GM19455 (cell line): ENCODE data around the gene PYCR2.
"Not testable (repeated sequence)": the region's sequence is repeated elsewhere in the genome, so short reads cannot be mapped to it uniquely, and the experiment has no call there.

ENCODE experiments used
- ATAC-seq: cut with Tn5 transposase; IDR thresholded peaks from one replicate; pipeline ENCODE4 v1.9.1; 2021; ENCODE audit not compliant: unreplicated experiment

PYCR2 gene

DNA sequence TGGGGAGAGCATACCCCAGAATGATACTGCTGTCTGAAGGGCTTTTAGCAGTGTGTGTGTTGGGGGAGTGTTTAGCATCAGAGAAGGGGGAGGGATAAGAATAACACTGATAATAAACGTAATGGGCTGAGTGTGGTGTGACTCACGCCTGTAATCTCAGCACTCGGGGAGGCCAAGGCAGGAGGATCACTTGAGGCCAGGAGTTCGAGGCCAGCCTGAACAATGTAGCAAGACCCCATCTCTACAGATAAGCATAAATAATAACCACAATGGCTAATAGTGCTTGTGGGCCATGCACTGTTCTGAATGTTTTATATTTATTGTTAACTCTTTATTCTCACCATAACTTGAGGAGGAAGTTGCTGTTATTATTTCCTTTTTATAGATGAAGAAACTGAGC is 19.5 kb upstream of the PYCR2 start:
- no peak for ATAC-seq

DNA sequence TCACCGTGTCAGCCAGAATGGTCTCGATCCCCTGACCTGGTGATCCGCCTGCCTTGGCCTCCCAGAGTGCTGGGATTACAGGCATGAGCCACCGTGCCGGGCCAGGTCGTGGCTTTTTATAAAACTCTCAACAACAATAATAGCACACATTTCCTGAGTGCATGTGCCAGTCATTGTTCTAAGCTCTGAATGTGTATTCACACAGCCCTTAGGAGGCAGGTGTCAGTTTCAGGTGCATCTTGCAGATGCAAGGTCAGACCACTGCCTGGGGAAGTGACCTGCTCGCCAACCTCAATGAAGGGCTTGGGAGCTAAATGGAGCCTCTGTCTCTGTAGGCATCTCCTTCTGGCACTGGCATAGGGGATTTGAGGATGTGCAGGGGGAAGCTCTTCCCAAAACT is 18.5 kb upstream of the PYCR2 start:
- ATAC-seq, result peak; percentile 88

DNA sequence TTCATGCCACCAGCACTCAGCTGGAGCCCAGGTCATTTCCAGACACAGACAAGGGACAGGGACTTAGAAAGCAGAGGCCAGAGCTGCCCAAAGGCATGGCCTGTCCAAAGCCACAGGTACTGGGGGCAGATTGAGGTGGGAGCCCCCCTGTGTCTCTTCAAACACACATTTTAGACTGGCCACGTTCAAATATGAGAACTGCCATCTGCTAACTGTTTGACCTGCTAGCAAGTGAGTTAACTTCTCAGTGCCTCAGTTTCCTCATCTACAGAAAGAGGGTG is 17.8 kb upstream of the PYCR2 start:
- ATAC-seq, result no peak

DNA sequence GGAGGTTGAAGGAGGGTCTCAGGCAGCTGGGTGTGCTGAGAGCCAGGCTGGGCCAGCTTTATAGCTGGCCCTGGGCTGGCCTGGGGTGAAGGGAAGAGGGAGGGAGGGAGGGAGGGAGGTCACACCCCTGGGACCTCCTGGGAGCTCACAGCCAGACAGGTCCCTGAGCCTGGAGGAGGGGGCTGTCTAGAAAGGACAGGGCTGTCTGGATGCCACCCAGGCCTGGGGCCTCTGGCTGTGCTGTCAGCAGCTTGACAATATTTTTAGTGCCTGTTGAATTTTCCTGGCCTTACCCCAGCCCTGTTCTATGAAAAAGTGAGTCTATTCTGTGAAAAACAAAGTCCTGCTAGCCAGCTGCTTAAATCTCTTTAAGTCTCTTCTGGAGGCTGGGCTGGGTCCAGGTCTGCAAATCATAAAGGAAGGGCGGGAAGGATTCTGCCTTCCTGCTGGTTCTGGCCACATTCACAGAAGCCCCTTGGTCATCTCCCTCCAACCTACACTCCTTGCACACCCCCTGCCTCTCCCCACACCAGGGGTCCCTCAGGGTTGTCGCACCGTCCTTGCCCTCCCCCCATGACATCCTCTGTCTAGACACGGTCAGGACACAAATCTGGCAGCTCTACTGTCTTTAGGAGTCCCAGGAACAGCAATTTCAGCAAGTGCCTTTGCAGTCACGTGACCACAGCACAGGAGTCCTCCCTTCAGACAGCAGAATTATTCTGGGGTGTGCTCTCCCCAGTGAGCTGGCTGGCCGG is 17.3 kb upstream of the PYCR2 start, which contains the start of gene LEFTY2:
Gene LEFTY2, minus strand, starts transcription at position 34 of the 755 bp plus-strand sequence. CDS start 80 bp downstream, outside the sequence.
- no peak for ATAC-seq

DNA sequence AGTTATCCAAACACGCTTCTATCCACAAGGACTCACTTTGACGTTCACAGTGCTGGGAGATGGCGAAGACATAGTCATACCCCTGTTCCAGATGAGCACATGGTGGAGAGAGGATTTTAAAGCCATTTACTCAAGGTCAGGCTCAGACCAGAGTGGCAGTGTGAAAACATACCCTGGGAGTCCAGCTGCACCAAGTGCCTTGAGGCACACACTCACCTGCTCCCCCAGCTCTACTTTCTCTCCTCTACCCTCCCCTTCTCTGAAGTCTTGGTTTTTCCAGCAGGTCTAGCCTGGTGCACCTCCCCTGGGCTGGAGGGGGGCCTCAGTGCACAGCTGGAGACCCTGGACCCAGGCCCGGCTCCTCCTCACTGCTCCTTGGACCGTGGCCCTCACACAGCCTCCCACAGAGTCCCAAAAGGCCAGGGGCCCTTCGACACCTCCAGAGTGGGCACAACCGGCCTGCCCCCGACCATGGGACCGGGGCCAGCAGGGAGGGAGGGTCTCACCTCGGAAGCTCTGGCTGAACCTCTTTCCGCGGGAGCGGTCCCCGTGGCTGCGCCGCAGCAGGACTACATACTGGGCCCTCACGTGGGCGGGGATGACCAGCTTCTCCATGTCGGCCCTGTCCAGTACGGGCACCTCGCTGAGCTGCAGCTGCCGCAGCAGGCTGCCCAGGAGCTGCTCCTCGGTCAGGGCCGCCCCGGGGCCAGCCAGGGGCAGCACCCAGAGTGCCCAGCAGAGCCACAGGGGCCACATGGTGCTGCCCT is 16.5 kb upstream of the PYCR2 start:
- ATAC-seq, result no peak

DNA sequence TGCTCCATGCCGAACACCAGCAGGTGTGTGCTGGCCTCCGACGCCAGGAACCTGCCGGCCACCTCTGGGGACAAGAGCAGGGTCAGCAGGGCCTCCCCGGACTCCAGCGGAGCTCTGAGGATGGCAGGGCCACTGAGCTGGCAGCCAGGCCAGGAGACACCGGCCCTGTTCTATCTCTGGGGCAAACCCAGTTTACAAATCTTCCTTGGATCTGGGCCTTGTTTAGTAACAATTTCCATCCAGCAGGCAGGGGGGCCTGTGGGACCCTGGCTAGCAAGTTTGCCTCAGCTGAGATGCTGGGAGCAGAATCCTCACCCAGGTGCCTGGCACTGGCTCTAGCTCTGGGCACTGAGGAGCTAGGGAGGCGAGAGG is 15.9 kb upstream of the PYCR2 start:
- not testable (repeated sequence) for ATAC-seq

DNA sequence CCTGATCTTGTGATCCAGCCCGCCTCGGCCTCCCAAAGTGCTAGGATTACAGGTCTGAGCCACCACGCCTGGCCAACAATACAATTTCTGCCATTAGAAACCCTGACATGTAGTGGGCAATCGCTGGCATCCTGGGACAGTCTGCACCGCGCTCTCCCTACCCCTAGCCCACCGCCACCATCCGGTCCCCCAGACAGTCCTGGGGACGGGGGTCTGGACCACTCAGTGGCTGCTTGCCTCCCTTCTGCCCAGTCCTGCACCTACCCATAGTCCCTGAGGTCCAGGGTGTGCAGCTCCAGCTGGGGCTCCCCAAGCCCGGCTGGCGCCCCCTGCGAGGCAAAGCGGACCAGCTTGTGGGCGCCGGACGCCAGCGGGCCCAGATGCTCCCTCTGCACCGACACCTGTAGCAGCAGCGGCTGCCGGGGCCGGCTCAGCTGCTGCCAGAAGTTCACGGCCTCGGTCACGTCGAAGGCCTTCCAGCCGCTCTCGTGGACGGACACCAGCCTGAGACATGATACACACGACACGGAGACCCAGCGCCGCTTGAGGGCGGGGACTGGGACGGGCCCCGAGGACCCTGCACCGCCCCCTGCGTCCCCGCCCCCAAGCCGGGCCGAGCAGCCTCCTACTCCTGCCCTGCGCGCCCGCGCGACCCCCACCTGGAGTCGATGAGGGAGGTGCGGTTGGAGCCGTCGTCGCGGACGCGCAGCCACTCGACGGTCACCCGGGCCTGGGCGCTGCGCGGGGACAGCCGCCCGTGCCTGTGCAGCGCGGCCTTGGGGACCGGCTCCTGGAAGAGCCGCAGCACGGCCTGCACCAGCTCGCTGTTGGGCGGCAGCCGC is 15.3 kb upstream of the PYCR2 start:
- ATAC-seq, result not testable (repeated sequence)

DNA sequence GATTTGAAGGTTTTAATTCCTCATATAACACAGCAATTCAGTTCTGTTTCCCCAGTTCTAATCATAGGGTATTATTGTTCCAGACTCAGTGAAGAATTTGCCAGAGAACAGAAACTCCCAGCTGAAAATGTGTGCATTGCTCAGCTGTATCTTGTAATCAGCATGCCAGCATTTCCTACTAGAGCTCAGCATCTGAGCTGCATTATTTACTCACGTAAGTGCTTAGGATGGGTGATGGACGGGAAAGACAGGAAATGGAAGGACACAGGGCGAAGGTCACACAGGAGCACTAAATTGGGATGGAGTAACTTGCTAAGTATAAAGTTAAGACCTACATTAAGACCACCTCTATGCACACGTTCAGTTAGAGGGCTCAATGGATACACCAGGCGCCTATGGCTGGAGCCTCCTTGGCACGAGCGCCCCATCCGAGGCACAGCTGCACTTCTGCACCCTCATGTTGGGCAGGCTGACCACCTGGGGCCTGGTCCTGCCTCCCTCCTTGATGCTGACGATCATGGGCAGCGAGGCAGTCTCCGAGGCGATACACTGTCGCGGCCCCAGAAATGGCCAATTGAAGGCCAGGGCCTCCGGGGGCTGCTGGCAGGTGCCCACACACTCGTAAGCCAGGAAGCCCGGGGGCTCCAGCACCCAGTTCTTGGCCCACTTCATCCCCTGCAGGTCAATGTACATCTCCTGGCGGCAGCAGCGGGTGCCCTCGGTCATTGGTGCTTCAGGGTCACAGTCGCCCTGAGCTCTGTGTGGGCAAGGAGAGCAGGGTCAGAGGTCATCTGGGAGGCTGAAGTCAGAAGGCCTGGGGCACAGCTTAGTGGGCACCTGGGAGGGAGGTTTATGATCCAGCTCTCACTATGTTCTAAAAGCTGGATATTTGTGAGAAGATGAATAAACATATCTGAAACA is 13.3 kb upstream of the PYCR2 start:
- no peak for ATAC-seq

DNA sequence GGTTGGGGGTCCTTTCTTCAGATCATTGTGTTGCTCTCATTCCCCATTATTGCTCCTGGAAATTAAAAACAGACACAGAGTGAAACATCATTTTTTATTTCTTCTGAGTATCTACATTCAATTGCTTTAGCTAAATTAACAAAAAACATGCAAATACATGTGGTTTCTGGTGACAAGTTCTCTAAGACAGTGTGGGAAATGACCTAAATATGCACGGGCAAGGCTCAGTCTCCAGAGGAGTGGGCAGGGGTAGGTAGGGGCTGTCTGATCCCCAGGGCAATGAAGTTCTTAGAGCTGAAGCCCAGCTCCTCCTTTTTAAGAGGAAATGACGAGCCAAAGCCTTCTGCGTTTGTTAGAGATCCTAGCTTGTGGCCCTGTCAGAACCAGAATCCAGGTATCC is 12.5 kb upstream of the PYCR2 start:
- ATAC-seq, result no peak

DNA sequence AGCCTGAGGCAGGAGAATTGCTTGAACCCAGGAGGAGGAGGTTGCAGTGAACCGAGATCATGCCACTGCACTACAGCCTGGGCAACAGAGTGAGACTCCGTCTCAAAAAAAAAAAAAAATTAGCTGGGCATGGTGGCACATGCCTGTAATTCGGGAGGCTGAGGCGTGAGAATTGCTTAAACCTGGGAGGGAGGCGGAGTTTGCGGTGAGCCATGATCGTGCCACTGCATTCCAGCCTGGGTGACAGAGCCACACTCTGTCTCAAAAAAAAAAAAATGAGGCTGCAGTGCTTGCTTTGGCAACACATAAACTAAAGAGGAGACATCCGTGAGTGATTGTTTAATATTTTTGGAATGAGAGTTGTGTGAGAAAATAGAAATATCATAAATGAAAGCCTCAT is 12.0 kb upstream of the PYCR2 start:
- ATAC-seq, result not testable (repeated sequence)

DNA sequence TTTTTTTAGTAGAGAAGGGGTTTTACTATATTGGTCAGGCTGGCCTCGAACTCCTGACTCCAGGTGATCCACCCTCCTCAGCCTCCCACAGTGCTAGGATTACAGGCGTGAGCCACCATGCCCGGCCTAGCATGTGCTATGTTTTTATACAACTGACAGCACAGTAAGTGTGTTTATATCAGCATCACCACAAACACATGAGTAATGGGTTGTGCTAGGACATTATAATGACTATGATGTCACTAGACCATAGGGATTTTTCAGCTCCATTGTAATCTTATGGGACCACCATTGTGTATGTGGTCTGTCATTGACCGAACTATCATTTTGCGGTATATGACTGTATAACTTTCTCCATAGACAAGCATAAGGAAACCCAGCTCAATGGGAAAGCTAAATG is 10.7 kb upstream of the PYCR2 start:
- no peak for ATAC-seq

DNA sequence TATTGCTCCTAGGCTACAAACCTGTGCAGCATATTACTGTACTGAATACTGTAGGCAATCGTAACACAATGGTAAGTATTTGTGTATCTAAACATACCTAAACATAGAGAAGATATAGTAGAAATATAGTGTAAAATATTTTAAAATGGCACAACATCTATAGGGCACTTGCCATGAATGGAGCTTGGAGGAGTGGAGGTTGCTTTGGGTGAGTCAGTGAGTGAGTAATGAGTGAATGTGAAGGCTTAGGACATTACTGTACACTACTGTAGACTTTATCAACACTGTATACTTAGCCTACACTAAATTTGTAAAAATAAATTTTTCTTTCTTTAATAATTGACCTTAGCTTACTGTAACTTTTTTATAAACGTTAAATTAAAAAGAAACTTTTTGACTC is 9.0 kb upstream of the PYCR2 start:
- ATAC-seq, result no peak

DNA sequence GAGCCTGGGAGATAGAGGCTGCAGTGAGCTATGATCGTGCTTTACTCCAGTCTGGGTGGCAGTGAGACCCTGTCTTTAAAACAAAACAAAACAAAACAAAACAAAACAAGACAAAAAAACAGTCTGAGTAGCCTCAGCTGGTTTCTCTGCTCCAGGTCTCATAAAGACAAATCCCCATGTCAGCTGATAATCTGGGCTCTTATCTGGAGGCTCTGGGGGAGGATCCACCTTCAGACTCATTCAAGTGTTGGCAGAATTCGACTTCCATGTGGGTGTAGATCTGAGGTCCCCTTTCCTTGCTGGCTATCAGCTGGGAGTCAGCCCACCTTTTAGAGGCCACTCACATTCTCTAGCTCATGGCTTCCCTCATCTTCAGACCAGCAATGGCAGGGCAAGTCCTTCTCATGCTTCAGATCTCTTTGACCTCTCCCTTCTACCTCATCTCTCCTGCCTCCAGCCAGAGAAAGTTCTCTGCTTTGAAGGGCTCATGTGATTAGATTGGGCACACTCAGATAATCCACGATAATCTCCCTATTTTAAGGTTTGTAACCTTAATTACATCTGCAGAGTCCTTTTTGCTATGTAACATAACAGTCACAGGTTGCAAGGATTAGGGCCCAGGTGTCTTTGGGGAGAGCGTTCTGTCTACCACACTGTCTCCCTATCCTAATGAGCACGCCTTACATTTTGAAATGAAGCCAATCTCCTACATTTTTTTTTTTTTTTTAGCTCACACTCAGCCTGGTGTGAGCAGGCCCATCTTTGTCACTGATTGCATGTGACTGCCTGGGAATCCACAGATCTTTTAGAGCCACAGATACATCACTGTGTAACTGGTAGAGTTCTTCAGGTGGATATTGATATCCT is 7.5 kb upstream of the PYCR2 start:
- ATAC-seq, result no peak

DNA sequence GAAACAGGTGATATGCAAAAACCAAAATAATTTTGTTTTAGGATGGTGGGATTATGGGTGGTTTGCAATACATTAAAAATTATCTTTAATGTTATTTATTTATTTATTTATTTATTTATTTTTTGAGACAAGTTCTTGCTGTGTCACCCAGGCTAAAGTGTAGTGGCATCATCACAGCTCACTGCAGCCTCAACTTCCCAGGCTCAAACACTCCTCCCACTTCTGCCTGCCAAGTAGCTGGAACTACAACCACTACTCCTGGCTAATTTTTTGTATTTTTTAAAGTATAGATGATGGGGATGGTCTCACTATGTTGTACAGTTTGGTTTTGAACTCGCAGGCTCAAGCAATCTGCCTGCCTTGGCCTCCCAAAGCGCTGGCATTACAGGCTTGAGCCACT is 6.5 kb upstream of the PYCR2 start:
- no peak for ATAC-seq

DNA sequence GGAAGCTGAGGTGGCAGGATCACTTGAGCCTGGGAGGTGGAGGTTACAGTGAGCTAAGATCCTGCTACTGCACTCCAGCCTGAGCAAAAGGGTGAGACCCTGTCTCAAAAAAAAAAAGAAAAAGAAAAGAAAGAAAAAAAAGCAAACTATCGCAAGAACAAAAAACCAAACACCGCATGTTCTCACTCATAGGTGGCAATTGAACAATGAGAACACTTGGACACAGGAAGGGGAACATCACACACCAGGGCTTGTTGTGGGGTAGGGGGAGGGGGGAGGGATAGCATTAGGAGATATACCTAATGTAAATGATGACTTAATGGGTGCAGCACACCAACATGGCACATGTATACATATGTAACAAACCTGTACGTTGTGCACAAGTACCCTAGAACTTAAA is 5.4 kb upstream of the PYCR2 start:
- ATAC-seq, result not testable (repeated sequence)

DNA sequence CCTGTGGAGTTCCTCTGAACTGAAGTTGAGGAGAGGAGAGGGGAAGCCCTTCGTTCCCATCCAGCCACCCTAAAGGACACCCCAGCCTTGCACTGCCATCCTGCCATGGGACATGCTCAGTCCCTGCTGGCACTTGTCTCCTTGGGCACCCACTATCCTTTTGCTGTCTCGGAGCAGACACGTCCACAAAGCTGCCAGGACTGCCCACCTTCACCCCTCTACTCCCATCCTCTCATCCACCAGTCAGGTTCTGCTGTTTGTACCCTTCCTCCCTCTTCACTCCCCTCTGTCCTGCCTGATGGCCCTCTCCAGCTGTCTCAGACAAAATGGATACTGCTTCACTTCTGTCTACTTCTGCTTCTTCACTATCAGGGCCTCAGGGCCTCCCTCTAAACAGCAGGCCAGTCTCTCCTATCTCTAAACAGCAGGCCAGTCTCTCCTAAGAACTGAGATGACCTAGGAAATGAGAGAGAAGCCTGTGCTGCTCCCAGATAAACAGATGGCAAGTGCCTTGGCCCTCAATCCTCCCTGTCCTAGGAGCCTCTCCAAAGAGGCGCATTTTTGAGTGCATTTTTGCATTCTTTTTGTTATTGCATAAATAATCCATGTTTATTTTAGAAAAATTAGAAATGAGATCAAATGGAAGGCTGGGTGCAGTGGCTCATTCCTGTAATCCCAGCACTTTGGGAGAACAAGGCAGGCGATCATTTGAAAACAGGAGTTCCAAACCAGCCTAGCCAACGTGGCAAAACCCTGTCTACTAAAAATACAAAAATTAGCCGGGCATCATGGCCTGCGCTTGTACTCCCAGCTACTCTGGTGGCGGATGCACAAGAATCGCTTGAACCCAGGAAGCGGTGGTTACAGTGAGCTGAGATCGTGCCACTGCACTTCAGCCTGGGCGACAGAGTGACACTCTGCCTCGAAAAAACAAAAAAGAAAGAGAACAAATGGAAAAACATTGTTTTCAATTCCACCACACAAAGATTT is 4.4 kb upstream of the PYCR2 start:
- no peak for ATAC-seq

DNA sequence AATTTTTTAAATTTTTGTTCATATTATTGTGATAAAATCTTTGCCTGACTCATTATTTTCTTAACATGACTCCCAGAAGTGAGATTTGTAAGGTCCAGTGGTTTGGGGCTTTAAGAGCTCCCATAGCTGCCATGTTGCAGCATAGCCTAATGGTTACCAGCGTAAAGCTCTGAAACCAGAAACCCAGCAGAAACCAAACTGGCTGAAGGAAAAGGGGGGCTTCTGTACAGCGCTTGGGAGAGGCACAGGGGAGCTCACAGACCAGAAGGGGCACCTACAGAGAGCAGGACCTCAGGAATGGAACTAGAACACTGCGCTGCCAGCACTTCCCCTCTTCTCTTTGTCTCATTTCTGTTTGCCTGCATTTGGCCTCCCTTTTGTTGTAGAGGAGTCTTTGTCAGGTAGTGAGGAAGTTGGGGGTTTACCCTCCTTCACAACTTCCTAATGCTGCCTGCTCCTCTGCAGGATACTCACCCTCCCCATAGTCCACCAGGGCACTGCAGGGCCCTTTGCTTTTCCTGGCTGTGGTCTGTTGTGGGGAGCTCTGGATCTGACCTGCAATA is 2.6 kb upstream of the PYCR2 start:
- ATAC-seq, result no peak

DNA sequence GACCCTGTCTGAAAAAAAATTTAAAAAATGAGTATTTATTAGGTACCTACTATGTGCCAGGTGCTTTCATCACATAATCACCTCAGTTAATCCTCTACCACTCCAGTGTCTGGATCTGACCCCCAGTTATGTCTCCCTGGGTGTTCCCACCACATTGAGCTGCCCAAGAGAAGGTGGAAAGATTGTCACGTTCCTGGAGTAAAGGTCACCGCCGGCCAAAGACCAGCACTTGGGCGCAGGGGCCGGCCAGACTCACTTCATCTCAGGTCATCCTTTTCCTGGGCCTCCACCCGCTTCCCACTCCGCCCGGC is 714 bp downstream of the PYCR2 start:
- no peak for ATAC-seq
